Osteoblast (primary cell): ENCODE measurements around the gene SLX9. TPM values are rescaled to one million over a fixed set of nuclear protein-coding genes. Genes with fewer than 3 reads are reported as not detected.

Experiments
- DNase-seq: peaks from one replicate; pipeline ENCODE4 v3.0.0; 2011; ENCODE audit warnings: low spot score, mixed read lengths; ENCODE audit not compliant: insufficient read length; ENCODE audit errors: missing footprints
- H2AFZ ChIP-seq: 2 replicates; pipeline ENCODE4 v1.6.0; 2011; ENCODE audit warnings: mild to moderate bottlenecking, low read length
- H3K27ac ChIP-seq: 2 replicates; pipeline ENCODE4 v1.5.1; 2011; ENCODE audit warnings: mild to moderate bottlenecking, low read depth, low read length, moderate library complexity
- H3K27me3 ChIP-seq: 2 replicates; pipeline ENCODE4 v1.6.0; 2012; ENCODE audit warnings: mild to moderate bottlenecking, control low read depth, inconsistent platforms, low read length, moderate library complexity; ENCODE audit not compliant: insufficient read depth
- H3K36me3 ChIP-seq: 2 replicates; pipeline ENCODE4 v1.5.1; 2011; ENCODE audit warnings: mild to moderate bottlenecking, low read length, control low read depth, moderate library complexity; ENCODE audit not compliant: insufficient read depth
- H3K4me1 ChIP-seq: 2 replicates; pipeline ENCODE4 v1.5.1; 2011; ENCODE audit warnings: mild to moderate bottlenecking, low read length, control low read depth, moderate library complexity; ENCODE audit not compliant: insufficient read depth
- H3K4me2 ChIP-seq: 2 replicates; pipeline ENCODE4 v1.6.0; 2011; ENCODE audit warnings: mild to moderate bottlenecking, low read length; ENCODE audit not compliant: insufficient read depth
- H3K4me3 ChIP-seq: fragments of 200-600 bp; sonication (generic); 3 replicates; pipeline ENCODE4 v1.5.1; 2012; ENCODE audit warnings: mild to moderate bottlenecking, low read length, inconsistent platforms; ENCODE audit not compliant: insufficient read depth
- H3K79me2 ChIP-seq: 2 replicates; pipeline ENCODE4 v1.6.0; 2012; ENCODE audit warnings: mild to moderate bottlenecking, low read length, control low read depth, inconsistent platforms; ENCODE audit not compliant: insufficient read depth
- H3K9me3 ChIP-seq: 2 replicates; pipeline ENCODE4 v1.5.1; 2011; ENCODE audit warnings: low read depth, low read length, control low read depth
- H4K20me1 ChIP-seq: 2 replicates; pipeline ENCODE4 v1.6.0; 2012; ENCODE audit warnings: mild to moderate bottlenecking, low read length, control low read depth; ENCODE audit not compliant: insufficient read depth
- CTCF ChIP-seq: IDR thresholded peaks from 2 replicates; pipeline ENCODE4 v1.5.1; 2011; ENCODE audit warnings: mild to moderate bottlenecking, low read depth, low read length, moderate library complexity; ENCODE audit errors: extremely low read depth
- total RNA-seq: library from RNA; depleted of rRNA; stranded (reverse); fragments of >200 nt; gene quantifications from 2 replicates; pipeline ENCODE4 v1.2.3, GENCODE V29; 2012

Gene SLX9
- total RNA-seq, 1 donor, result 9.4 TPM

DNA sequence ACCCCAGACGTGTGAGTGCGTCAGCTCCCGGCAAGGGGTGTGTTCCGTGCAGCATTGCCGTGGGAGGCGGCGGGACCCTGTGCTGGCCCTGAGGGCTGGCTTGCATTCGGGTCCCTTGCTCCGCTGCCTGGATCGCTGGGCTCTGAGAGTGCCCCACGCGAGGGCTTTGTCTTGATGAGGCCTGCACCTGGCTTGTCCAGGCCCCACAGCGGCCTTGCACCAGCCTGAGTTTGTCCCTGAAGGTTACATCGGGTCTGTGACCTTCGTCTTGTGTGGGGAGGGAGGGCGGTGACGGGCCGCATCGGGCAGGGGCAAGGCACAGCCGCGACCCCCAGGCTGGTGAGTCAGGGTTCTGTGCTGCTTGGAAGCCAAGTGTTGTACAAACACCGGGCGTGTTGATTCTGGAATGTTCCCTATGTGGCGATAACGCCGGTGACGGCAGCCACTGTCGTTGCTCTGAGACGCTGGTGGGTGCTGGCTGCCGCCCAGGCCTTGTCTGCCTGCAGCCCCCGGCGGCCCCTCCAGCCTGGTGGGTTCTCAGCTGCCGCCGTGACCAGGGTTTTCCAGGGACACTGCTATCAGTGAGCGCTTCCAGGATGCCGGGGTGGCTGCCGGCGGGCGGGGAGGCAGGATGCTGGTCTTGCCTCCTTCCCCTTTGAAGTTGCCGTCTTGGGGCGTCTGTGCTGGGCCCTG lies 42.9 kb downstream of the SLX9 start:
- DNase-seq, result peak; percentile 95
- no peak for TF ChIP-seq CTCF
- Histone ChIP-seq H3K36me3 (no peaks in the 10 kb centered on the region), H3K9me3 (no peaks in the 10 kb centered on the region), H3K4me2 (no peak overlapping the region), H3K27ac (peak overlapping the region; percentile 17), H3K79me2 (no peaks in the 10 kb centered on the region), H3K27me3 (no peaks in the 10 kb centered on the region), H2AFZ (no peak overlapping the region), H4K20me1 (no peaks in the 10 kb centered on the region), H3K4me1 (peaks cover 6% of the 10 kb centered on the region), H3K4me3 (no peak overlapping the region)

GRCh38 chr21:44983421-44984206 lies 43.8 kb downstream of the SLX9 start:
- Histone ChIP-seq H3K4me3 (no peak overlapping the region), H3K4me1 (peaks cover 6% of the 10 kb centered on the region), H2AFZ (no peak overlapping the region), H3K4me2 (no peak overlapping the region), H3K79me2 (no peaks in the 10 kb centered on the region), H3K27ac (peak overlapping the region; percentile 17), H3K27me3 (no peaks in the 10 kb centered on the region), H4K20me1 (no peaks in the 10 kb centered on the region), H3K36me3 (no peaks in the 10 kb centered on the region), H3K9me3 (no peaks in the 10 kb centered on the region)
- no peak for TF ChIP-seq CTCF
- DNase-seq, result peak; percentile 84

GRCh38 chr21:44984428-44984791 lies 44.6 kb downstream of the SLX9 start:
- Histone ChIP-seq H3K27ac (no peak overlapping the region), H3K79me2 (no peaks in the 10 kb centered on the region), H4K20me1 (no peaks in the 10 kb centered on the region), H2AFZ (no peak overlapping the region), H3K4me3 (no peak overlapping the region), H3K4me2 (no peak overlapping the region), H3K36me3 (no peaks in the 10 kb centered on the region), H3K9me3 (no peaks in the 10 kb centered on the region), H3K27me3 (no peaks in the 10 kb centered on the region), H3K4me1 (peaks cover 6% of the 10 kb centered on the region)
- no peak for TF ChIP-seq CTCF
- DNase-seq, result peak; percentile 89

DNA sequence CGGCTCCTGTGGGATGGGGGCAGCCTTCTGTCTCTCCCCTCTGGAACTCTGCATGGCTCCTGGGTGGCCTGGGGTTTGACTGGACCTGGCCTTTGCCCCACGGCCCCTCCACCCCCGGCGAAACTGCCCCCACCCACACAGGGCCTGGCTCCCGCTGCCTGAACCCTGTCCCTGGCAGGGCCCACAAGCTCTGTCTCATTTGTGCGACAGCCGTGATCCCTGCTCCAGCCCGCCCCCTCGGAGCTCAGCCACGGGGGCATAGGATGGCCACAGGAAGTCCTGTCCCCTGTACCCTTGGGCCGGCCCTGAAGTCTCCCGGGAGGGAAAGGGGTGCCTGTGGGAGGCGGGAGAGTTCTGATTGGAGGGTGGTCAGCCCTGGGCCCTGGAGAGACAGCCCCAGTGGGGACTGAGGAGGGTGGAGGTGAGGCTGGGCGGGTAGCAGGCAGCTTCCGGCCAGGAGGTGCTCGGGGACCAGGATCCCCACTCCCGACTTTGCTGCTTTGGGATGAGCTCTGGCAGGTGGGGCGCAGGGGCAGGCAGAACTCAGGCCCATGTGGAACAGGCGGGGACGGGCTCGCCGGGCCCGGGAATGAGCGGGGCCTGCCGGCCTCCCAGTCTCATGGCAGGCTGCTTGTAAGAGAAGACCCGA lies 45.1 kb downstream of the SLX9 start:
- Histone ChIP-seq H3K27me3 (no peaks in the 10 kb centered on the region), H4K20me1 (no peaks in the 10 kb centered on the region), H3K4me2 (no peak overlapping the region), H3K79me2 (no peaks in the 10 kb centered on the region), H3K4me1 (peaks cover 6% of the 10 kb centered on the region), H3K9me3 (no peaks in the 10 kb centered on the region), H3K36me3 (no peaks in the 10 kb centered on the region), H3K4me3 (no peak overlapping the region), H2AFZ (no peak overlapping the region), H3K27ac (no peak overlapping the region)
- DNase-seq, result peak; percentile 89
- TF ChIP-seq CTCF, result no peak
